H1 (cell line): ENCODE measurements around the gene DTNB. TPM values are rescaled to one million over a fixed set of nuclear protein-coding genes. Genes with fewer than 3 reads are reported as not detected.

Source experiments
- CHD7 ChIP-seq: fragments of 300-600 bp; sonication (generic); IDR thresholded peaks from 2 replicates; pipeline ENCODE4 v1.7.1; 2012; ENCODE audit warnings: low read length, moderate library complexity, mild to moderate bottlenecking, inconsistent platforms; ENCODE audit not compliant: insufficient replicate concordance
- SIX5 ChIP-seq: IDR thresholded peaks from 2 replicates; pipeline ENCODE4 v1.6.1; 2011; ENCODE audit warnings: mild to moderate bottlenecking, low read depth, low read length
- polyA plus RNA-seq, 7 experiments: library from polyadenylated mRNA; depleted of rRNA in 3 of 7; stranded (reverse) in 5 of 7; unstranded in 2 of 7; fragments of >200 nt in 5 of 7; fragments of 200-250 nt in 2 of 7; gene quantifications; 1 replicate in 5 of 7; 2 replicates in 1 of 7; 4 replicates in 1 of 7; pipeline versions ENCODE4 v1.2.1 to v1.2.3, GENCODE V29; 2011 to 2013; ENCODE audit warnings: missing spikeins in 2 of 7, mixed read lengths in 2 of 7
- total RNA-seq: library from RNA; stranded (reverse); fragmentation: NEBNext Ultra II Directional; extraction: Animal tissue kit (Norgen Biotek cat#: 25700); gene quantifications from 2 replicates; pipeline ENCODE4 v1.2.1, GENCODE V29; 2021

The DTNB gene
- total and polyA plus RNA-seq, 2 of the 8 experiments (the other 6 are each of a cell fraction or from before 2014, with no cell fraction given): 39.6 to 49.5 TPM

- TF ChIP-seq CHD7: no peak
- TF ChIP-seq SIX5: no peak
- TF ChIP-seq, all 59 proteins: peak for 0
Measured at GRCh38 chr2:25354116-25354515, 319.3 kb downstream of the DTNB start (continued).
